GM23338 (cell line): Measurements from ENCODE around the gene C4orf54.
A peak's percentile ranks its signal among the peaks of the same experiment; 100 is the strongest.

ENCODE experiments used
- EZH2 ChIP-seq: fragments of 200-600 bp; sonication (generic); IDR thresholded peaks from one replicate; pipeline ENCODE4 v1.8.0; 2017; ENCODE audit warnings: antibody characterized with exemption, mild to moderate bottlenecking, low read depth; ENCODE audit not compliant: unreplicated experiment
- JUNB ChIP-seq: IDR thresholded peaks from one replicate; pipeline ENCODE4 v1.6.1; 2016; ENCODE audit warnings: antibody characterized with exemption; ENCODE audit not compliant: unreplicated experiment
- TF ChIP-seq, protein P1 (sequence below), 2 experiments: fragments of 200-600 bp in 1 of 2; sonication (generic) in 1 of 2; conservative IDR thresholded peaks; 2 replicates each; pipeline versions ENCODE4 v1.5.1 to v1.6.1; 2016 to 2017; ENCODE audit warnings: antibody characterized with exemption in 2 of 2, low read depth in 2 of 2, mild to moderate bottlenecking in 2 of 2, moderate library complexity in 1 of 2

DNA sequence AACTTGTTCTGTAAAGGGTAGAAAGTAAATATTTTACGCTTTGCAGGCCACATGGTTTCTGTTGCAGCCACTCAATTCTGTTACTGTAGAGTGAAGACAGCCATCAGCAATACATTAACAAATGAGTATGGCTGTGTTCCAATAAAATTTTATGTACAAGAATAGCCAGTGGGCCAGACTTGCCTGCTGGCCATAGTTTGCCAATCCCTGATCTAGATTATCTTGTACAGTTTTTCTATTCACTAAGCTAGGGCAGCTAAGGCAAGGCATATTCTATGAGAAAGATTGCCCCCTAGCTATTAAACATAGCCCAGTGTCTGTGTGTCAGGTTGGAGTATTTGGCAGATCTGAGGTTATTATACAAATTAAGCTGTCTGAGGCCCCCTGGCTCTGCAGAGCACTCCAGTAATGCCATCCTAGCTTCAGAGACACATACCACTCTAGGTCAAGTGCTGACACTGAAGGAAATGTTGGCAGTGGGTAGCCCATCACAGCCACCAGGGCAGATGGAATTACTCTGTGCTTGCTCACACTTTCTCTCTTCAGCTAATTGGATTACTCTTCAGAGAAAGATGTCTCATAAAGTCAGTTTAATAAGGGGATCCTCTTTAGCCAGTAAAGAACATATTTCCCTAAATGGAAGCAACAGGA is 42.3 kb downstream of the C4orf54 start:
- TF ChIP-seq, protein P1, sequence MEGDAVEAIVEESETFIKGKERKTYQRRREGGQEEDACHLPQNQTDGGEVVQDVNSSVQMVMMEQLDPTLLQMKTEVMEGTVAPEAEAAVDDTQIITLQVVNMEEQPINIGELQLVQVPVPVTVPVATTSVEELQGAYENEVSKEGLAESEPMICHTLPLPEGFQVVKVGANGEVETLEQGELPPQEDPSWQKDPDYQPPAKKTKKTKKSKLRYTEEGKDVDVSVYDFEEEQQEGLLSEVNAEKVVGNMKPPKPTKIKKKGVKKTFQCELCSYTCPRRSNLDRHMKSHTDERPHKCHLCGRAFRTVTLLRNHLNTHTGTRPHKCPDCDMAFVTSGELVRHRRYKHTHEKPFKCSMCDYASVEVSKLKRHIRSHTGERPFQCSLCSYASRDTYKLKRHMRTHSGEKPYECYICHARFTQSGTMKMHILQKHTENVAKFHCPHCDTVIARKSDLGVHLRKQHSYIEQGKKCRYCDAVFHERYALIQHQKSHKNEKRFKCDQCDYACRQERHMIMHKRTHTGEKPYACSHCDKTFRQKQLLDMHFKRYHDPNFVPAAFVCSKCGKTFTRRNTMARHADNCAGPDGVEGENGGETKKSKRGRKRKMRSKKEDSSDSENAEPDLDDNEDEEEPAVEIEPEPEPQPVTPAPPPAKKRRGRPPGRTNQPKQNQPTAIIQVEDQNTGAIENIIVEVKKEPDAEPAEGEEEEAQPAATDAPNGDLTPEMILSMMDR (conservative IDR thresholded peaks at IDR 0.05; ENCODE audit: low read depth in 2 of 2) = peak in 1 of 2 experiments; percentile 20; a peak in 1 of 4 replicates
- TF ChIP-seq EZH2 = no peak
- no peak for TF ChIP-seq JUNB
